ENCODE measurements around the gene TMEM92.

GRCh38 chr17:50311112-50311460 is 36.8 kb downstream of the TMEM92 start:
- no peak for TF ChIP-seq CTCF (IDR thresholded peaks at IDR 0.05)
- TF ChIP-seq POLR2A (IDR thresholded peaks at IDR 0.05), result no peak
- no peak for TF ChIP-seq POLR2AphosphoS5 (IDR thresholded peaks at IDR 0.05)

All from breast epithelium (tissue), 3 donors.